KMS-11 (cell line): ENCODE results near the gene OOSP2.
"Not testable (repeated sequence)": the region's sequence is repeated elsewhere in the genome, so short reads cannot be mapped to it uniquely, and the experiment has no call there.

Experiments
- H2AFZ ChIP-seq: fragments of 200-600 bp; sonication (generic); 2 replicates; pipeline ENCODE4 v1.6.1; 2016; ENCODE audit warnings: antibody characterized with exemption, mixed run types, low read depth
- H3K27ac ChIP-seq: fragments of 200-600 bp; sonication (generic); 2 replicates; pipeline ENCODE4 v1.6.1; 2016; ENCODE audit warnings: mild to moderate bottlenecking, mixed run types
- H3K27me3 ChIP-seq: fragments of 200-600 bp; sonication (generic); 2 replicates; pipeline ENCODE4 v1.6.1; 2017; ENCODE audit warnings: mild to moderate bottlenecking, low read depth, mixed run types, moderate library complexity; ENCODE audit not compliant: insufficient read depth
- H3K36me3 ChIP-seq: fragments of 200-600 bp; sonication (generic); 2 replicates; pipeline ENCODE4 v1.6.1; 2017; ENCODE audit warnings: mild to moderate bottlenecking, mixed run types; ENCODE audit not compliant: insufficient read depth
- H3K4me1 ChIP-seq: fragments of 200-600 bp; sonication (generic); 2 replicates; pipeline ENCODE4 v1.6.1; 2016; ENCODE audit warnings: mild to moderate bottlenecking, low read depth, mixed run types; ENCODE audit not compliant: poor library complexity, severe bottlenecking
- H3K4me2 ChIP-seq: fragments of 200-600 bp; sonication (generic); 2 replicates; pipeline ENCODE4 v1.7.0; 2016; ENCODE audit warnings: mild to moderate bottlenecking, mixed run types
- H3K4me3 ChIP-seq: fragments of 200-600 bp; sonication (generic); IDR thresholded peaks from 2 replicates; pipeline ENCODE4 v1.6.1; 2017; ENCODE audit warnings: low read depth, low read length, mixed read lengths; ENCODE audit not compliant: insufficient read depth
- H3K79me2 ChIP-seq: fragments of 200-600 bp; sonication (generic); 2 replicates; pipeline ENCODE4 v1.6.1; 2016; ENCODE audit warnings: low read depth, mixed run types; ENCODE audit not compliant: insufficient read depth
- H3K9ac ChIP-seq: fragments of 200-600 bp; sonication (generic); 2 replicates; pipeline ENCODE4 v1.6.1; 2016; ENCODE audit warnings: mild to moderate bottlenecking, mixed run types
- H4K20me1 ChIP-seq: fragments of 200-600 bp; sonication (generic); 2 replicates; pipeline ENCODE4 v1.6.1; 2016; ENCODE audit warnings: mild to moderate bottlenecking, mixed run types; ENCODE audit not compliant: insufficient read depth
- CTCF ChIP-seq: fragments of 200-600 bp; sonication (generic); conservative IDR thresholded peaks from 2 replicates; pipeline ENCODE4 v1.6.1; 2017; ENCODE audit warnings: low read depth, mild to moderate bottlenecking, antibody characterized with exemption, low read length, moderate library complexity, mixed read lengths

OOSP2 gene

DNA sequence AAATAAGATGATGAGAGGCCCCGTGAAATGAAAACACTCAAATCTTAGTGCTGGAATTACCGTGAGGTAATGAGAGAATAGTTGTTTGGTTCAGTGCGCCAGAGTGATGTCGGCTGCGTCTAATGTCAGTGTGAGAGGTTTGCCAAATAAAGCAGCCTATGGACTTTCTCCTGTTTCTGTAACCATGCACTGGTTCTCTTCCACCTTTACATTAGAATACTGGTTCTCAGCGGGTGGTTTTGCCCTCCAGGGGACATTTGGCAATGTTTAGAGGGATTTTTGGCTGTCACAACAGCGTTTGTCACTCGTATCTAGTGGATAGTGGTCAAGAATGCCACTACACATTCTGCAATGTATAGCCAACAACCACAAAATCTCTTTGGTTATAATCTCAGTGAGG is 22.2 kb upstream of the OOSP2 start:
- Histone ChIP-seq H3K4me2 (no peak overlapping the region), H3K9ac (no peak overlapping the region), H4K20me1 (no peaks in the 10 kb centered on the region), H3K4me3 (no peak overlapping the region), H3K4me1 (no peaks in the 10 kb centered on the region), H3K27me3 (no peaks in the 10 kb centered on the region), H3K27ac (no peak overlapping the region), H3K36me3 (no peaks in the 10 kb centered on the region), H3K79me2 (no peaks in the 10 kb centered on the region), H2AFZ (no peak overlapping the region)
- no peak for TF ChIP-seq CTCF

GRCh38 chr11:60020376-60020775 is 19.8 kb upstream of the OOSP2 start:
- not testable (repeated sequence) for H4K20me1 ChIP-seq, H3K9ac ChIP-seq, H3K79me2 ChIP-seq, H2AFZ ChIP-seq, H3K27ac ChIP-seq, H3K4me2 ChIP-seq, H3K4me1 ChIP-seq, H3K36me3 ChIP-seq, H3K27me3 ChIP-seq, H3K4me3 ChIP-seq

DNA sequence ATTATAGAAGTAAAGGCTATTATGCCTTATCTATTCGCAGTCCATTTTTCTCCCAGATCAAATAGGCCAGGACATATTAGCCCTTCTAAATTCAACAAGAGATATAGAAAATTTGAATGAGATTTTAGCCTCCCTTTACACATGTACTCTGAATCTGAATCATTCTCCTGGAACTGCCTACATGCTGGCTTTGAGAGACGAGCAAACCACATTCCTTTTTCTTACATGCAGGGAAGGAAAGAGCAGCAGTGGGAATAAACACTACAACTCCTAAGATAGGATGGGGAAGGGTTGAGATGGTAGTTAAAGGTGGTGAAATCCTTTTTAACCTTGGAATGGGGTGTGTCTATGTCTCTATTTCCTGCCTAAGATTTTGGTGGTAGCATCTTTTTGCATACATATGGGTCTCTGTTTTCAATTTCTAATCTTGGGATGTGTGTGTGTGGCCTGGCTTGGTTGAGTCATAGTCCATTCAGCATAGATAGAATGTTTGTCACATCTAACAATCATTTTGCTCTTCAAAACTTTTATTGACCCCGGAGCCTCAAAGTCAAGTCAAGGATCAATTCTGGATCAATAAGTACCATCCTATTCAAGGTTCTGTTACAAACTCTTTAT is 11.1 kb upstream of the OOSP2 start:
- H2AFZ ChIP-seq, result no peak overlapping the region
- H3K4me1 ChIP-seq, result no peaks in the 10 kb centered on the region
- H3K9ac ChIP-seq, result no peak overlapping the region
- TF ChIP-seq CTCF, result no peak
- H3K27me3 ChIP-seq, result no peaks in the 10 kb centered on the region
- no peaks in the 10 kb centered on the region for H3K79me2 ChIP-seq
- no peak overlapping the region for H3K4me3 ChIP-seq
- no peaks in the 10 kb centered on the region for H4K20me1 ChIP-seq
- H3K4me2 ChIP-seq, result no peak overlapping the region
- H3K27ac ChIP-seq, result no peak overlapping the region
- no peaks in the 10 kb centered on the region for H3K36me3 ChIP-seq

DNA sequence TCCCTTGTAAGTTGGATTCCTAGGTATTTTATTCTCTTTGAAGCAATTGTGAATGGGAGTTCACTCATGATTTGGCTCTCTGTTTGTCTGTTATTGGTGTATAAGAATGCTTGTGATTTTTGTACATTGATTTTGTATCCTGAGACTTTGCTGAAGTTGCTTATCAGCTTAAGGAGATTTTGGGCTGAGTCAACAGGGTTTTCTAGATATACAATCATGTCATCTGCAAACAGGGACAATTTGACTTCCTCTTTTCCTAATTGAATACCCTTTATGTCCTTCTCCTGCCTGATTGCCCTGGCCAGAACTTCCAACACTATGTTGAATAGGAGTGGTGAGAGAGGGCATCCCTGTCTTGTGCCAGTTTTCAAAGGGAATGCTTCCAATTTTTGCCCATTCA is 10.2 kb downstream of the OOSP2 start:
- H3K36me3 ChIP-seq, H3K4me1 ChIP-seq, H3K9ac ChIP-seq, H4K20me1 ChIP-seq, H3K4me2 ChIP-seq, H3K27ac ChIP-seq, H3K4me3 ChIP-seq, H2AFZ ChIP-seq, H3K79me2 ChIP-seq, H3K27me3 ChIP-seq: not testable (repeated sequence)

DNA sequence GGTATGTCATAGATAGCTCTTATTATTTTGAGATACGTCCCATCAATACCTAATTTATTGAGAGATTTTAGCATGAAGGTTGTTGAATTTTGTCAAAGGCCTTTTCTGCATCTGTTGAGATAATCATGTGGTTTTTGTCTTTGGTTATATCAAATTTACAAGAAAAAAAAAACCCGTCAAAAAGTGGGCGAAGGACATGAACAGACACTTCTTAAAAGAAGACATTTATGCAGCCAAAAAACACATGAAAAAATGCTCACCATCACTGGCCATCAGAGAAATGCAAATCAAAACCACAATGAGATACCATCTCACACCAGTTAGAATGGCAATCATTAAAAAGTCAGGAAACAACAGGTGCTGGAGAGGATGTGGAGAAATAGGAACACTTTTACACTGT is 10.6 kb downstream of the OOSP2 start:
- H3K27me3 ChIP-seq, H3K36me3 ChIP-seq: not testable (repeated sequence)

DNA sequence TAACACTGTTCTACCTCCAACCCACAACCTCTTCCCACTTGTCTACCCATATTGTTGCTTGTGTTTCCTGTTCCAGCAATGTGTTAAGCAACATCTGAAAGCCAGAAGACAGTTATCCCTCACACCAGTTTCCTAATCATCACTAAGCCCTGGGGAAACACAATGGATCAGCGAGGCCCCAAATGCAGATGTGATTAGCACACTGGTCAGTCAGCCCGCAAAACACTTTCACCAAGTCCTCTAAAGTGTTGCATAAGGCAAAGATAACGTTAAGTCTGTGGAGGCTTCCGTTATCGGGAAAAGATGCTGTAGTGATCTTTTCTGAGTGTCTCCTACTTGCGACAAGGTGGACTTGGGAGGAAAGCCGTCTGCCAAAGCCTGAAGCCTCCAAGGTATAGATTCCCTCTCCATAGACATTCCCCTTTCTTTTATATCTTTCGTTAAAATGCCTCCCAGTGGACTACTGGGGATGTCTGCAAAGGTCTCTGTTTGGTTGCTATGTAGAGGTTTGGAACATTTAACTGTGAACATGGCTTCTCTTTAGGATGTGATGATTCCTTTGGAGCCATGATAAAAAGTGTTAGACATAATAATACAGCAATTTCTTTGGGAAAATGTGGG is 16.2 kb downstream of the OOSP2 start, which contains the start of gene MS4A3:
Gene MS4A3, plus strand, starts transcription at position 317 of the 621 bp plus-strand sequence. CDS start 4,496 bp downstream, outside the sequence.
- no peak for TF ChIP-seq CTCF
- Histone ChIP-seq H3K4me1 (no peaks in the 10 kb centered on the region), H3K27ac (no peak within 1 kb of the TSS), H3K27me3 (no peaks in the 10 kb centered on the region), H2AFZ (no peak within 1 kb of the TSS), H3K9ac (no peak within 1 kb of the TSS), H3K4me2 (no peak within 1 kb of the TSS), H3K36me3 (no peaks in the 10 kb centered on the region), H3K79me2 (no peaks in the 10 kb centered on the region), H3K4me3 (no peak within 1 kb of the TSS), H4K20me1 (no peaks in the 10 kb centered on the region)

More for the DNA sequence above, 10.6 kb downstream of the OOSP2 start:
- H3K4me3 ChIP-seq, H3K27ac ChIP-seq, H3K79me2 ChIP-seq, H3K4me1 ChIP-seq, H3K9ac ChIP-seq, H2AFZ ChIP-seq, H3K4me2 ChIP-seq, H4K20me1 ChIP-seq: not testable (repeated sequence)
